Cardiac muscle cell (in vitro differentiated cells and primary cell): Measurements from ENCODE around the gene HTR5A. TPM values are rescaled to one million over a fixed set of nuclear protein-coding genes. Genes with fewer than 3 reads are reported as not detected.

Experiments used
- DNase-seq, 2 donors: peaks; one replicate each; pipeline versions ENCODE4 v3.0.0 to v3.0.0-alpha.2; 2010 to 2017; ENCODE audit warnings: low read depth in 1 of 2, low spot score in 1 of 2
- H3K27ac ChIP-seq: fragments of 200-600 bp; sonication (generic); 2 replicates; pipeline ENCODE4 v1.5.1; 2016
- H3K27me3 ChIP-seq: fragments of 200-600 bp; sonication (generic); 2 replicates; pipeline ENCODE4 v1.6.0; 2016; ENCODE audit warnings: control low read depth
- H3K36me3 ChIP-seq: fragments of 200-600 bp; sonication (generic); 2 replicates; pipeline ENCODE4 v1.5.1; 2016; ENCODE audit warnings: control low read depth
- H3K4me1 ChIP-seq: fragments of 200-600 bp; sonication (generic); 2 replicates; pipeline ENCODE4 v1.8.1; 2017; ENCODE audit warnings: low read depth, mild to moderate bottlenecking, mixed run types
- H3K4me3 ChIP-seq: fragments of 200-600 bp; sonication (generic); 2 replicates; pipeline ENCODE4 v1.5.1; 2016; ENCODE audit warnings: mild to moderate bottlenecking
- H3K9me3 ChIP-seq: fragments of 200-600 bp; sonication (generic); 2 replicates; pipeline ENCODE4 v1.5.1; 2017; ENCODE audit warnings: low read depth, mild to moderate bottlenecking, control low read depth
- polyA plus RNA-seq: library from polyadenylated mRNA; unstranded; fragments of >200 nt; fragmentation: Nextera tagmentation; extraction: Ambion mirVana; gene quantifications from 2 replicates; pipeline ENCODE4 v1.2.1, GENCODE V29; 2016
- total RNA-seq: library from RNA; depleted of rRNA; stranded (reverse); fragments of >200 nt; gene quantifications from 2 replicates; pipeline ENCODE4 v1.2.3, GENCODE V29; 2016
- TF ChIP-seq, protein P1 (sequence below): IDR thresholded peaks from 2 replicates; pipeline ENCODE4 v1.5.1; 2012; ENCODE audit warnings: low read depth, mild to moderate bottlenecking, low read length

The HTR5A gene
- total and polyA plus RNA-seq, 2 experiments from 2014 or later: not detected

DNA sequence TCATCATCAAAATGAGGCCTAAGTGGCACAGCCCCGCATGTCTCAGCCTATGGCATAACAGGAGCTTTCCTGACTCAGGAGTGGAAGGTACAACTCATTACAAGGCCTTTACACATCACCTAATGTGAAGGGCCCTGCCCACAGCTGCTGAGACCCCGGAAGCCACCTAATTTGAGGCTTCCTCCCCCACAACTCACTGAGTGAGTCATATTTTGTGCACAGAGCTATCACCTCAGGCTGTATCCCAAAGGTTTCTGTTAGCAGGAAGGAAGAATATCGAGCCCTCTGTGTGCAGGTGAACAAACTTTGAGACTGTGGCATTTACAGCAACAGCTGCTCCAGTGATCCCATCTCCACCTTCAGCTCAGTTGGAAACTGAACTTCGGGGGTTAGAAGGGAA, 20.6 kb downstream of the HTR5A start:
- Histone ChIP-seq H3K27ac (no peak overlapping the region), H3K9me3 (no peaks in the 10 kb centered on the region), H3K4me3 (no peak overlapping the region), H3K27me3 (no peaks in the 10 kb centered on the region), H3K36me3 (no peaks in the 10 kb centered on the region), H3K4me1 (no peaks in the 10 kb centered on the region)
- DNase-seq: no peak
- TF ChIP-seq, protein P1, sequence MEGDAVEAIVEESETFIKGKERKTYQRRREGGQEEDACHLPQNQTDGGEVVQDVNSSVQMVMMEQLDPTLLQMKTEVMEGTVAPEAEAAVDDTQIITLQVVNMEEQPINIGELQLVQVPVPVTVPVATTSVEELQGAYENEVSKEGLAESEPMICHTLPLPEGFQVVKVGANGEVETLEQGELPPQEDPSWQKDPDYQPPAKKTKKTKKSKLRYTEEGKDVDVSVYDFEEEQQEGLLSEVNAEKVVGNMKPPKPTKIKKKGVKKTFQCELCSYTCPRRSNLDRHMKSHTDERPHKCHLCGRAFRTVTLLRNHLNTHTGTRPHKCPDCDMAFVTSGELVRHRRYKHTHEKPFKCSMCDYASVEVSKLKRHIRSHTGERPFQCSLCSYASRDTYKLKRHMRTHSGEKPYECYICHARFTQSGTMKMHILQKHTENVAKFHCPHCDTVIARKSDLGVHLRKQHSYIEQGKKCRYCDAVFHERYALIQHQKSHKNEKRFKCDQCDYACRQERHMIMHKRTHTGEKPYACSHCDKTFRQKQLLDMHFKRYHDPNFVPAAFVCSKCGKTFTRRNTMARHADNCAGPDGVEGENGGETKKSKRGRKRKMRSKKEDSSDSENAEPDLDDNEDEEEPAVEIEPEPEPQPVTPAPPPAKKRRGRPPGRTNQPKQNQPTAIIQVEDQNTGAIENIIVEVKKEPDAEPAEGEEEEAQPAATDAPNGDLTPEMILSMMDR: no peak

DNA sequence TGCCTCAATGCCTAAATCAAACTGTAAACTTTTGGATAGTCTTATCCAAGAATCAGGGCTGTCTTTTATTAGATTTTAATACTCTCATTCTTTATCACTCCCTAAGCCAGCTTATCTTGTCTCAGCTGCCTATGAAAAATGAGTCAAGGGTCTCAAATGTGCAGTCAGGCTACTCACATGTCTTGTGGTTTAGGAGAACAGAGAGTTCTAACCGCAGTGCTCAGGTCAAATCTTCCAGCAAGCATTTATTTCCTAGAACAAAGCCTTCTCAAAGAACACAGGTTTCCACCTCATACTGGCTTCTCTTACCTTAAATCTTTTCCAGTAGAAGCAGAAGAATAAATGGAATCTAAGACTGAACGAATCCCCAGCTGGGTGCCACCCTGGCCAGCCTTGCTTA, 23.5 kb downstream of the HTR5A start:
- H3K27ac ChIP-seq: no peak overlapping the region
- TF ChIP-seq, protein P1: no peak

DNA sequence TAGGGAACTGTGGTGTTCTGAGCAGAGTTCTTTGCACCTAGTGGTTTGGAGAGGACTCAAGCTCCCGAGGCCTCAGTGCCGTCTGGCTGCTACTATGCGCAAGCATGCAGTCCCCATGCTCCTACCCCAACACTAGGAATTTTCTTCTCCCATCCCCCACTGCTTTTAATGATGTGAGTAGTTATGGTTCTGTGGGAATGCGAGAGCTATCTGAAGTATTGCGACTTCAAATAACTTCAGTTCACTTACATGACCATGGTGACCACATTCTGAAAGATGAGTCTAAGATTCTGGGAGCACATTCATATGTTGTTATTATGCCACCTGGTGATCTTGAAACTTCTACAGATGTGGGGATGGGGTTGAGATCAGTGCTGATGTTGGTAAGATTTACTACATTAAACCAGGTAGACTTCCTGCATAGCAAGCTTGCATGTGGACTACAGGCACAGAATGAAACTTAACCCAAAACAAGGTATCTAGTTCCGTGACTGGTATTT, 24.6 kb downstream of the HTR5A start:
- DNase-seq: no peak
- Histone ChIP-seq H3K27ac (no peak overlapping the region), H3K27me3 (no peaks in the 10 kb centered on the region), H3K36me3 (no peaks in the 10 kb centered on the region), H3K4me3 (no peak overlapping the region), H3K4me1 (no peaks in the 10 kb centered on the region), H3K9me3 (no peaks in the 10 kb centered on the region)
- TF ChIP-seq, protein P1: no peak

More for the DNA sequence above, 23.5 kb downstream of the HTR5A start:
- Histone ChIP-seq H3K4me3 (no peak overlapping the region), H3K4me1 (no peaks in the 10 kb centered on the region), H3K36me3 (no peaks in the 10 kb centered on the region), H3K27me3 (no peaks in the 10 kb centered on the region), H3K9me3 (no peaks in the 10 kb centered on the region)
- DNase-seq: no peak

DNA sequence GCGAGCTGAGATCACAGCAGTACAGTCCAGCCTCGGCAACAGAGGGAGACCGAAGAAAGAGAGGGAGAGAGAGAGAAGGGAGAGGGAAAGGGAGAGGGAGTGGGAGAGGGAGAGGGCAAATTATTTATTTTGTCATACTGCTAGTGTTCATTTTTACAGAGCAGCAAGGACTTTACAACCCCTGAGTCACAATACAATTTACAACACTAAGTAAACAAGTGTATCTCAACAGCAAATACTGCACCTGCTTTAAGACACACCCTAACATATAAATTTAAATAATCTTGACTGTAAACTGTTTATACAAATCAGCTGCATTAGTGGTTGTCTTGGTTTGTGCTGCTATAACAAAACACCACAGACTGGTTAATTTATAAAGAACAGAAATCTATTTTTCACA, 27.2 kb downstream of the HTR5A start:
- no peaks in the 10 kb centered on the region for H3K27me3 ChIP-seq
- no peak overlapping the region for H3K27ac ChIP-seq
- H3K36me3 ChIP-seq: no peaks in the 10 kb centered on the region
- TF ChIP-seq, protein P1: no peak
- no peak overlapping the region for H3K4me3 ChIP-seq
- no peak for DNase-seq
- no peaks in the 10 kb centered on the region for H3K9me3 ChIP-seq
- H3K4me1 ChIP-seq: no peaks in the 10 kb centered on the region

DNA sequence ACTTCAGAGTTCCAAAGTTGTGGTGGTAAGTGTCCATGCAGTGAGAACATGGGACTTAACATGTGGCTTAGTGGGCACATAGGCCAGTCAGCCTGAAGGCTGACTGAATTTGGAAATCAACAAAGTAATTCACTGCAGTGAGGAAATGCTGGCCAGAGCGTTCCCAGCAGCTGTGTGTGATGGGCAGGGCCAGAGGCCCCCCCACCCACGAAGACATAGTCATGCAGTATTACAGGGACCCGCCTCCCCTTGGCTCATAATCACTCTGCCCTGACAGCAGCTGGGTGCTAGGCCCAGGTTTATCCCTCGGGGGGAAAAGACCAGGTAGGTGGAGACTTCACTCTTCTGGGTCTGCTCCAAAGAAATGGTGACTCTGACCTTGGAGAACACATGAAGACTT, 33.7 kb downstream of the HTR5A start:
- Histone ChIP-seq H3K27ac (no peak overlapping the region), H3K4me1 (no peaks in the 10 kb centered on the region), H3K27me3 (no peaks in the 10 kb centered on the region), H3K36me3 (no peaks in the 10 kb centered on the region), H3K4me3 (no peak overlapping the region), H3K9me3 (no peaks in the 10 kb centered on the region)
- TF ChIP-seq, protein P1: no peak
- no peak for DNase-seq

DNA sequence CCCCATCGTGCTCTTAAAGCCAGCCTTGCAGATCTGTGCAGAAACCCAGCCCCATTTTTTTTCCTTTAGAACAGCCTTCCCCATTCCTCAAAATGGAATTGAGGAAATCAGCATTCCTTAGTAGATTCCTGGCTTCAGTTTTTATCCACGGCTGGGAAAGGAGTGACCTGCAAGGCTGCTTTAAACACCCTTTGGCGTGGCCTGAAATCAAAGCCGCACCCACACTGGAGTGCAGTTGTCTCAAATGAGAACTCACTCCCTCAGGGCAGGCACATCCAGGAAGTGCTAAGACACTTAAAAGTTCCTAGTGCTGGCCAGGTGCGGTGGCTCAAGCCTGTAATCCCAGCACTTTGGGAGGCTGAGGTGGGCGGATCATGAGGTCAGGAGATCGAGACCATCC, 34.8 kb downstream of the HTR5A start:
- Histone ChIP-seq H3K4me3 (no peak overlapping the region), H3K27me3 (no peaks in the 10 kb centered on the region), H3K36me3 (no peaks in the 10 kb centered on the region), H3K4me1 (no peaks in the 10 kb centered on the region), H3K9me3 (no peaks in the 10 kb centered on the region), H3K27ac (no peak overlapping the region)
- DNase-seq: no peak
- TF ChIP-seq, protein P1: no peak
